ENCODE data around the gene MUC4.
"Not testable (repeated sequence)": the region's sequence is repeated elsewhere in the genome, so short reads cannot be mapped to it uniquely, and the experiment has no call there.

MUC4 gene

GRCh38 chr3:195817578-195818135 lies 5.9 kb upstream of the MUC4 start:
- TF ChIP-seq POLR2A (IDR thresholded peaks at IDR 0.05; ENCODE audit: extremely low read depth, insufficient read length) (no peak), CTCF (IDR thresholded peaks at IDR 0.05; ENCODE audit: low read depth, low read length) (no peak), MYC (IDR thresholded peaks at IDR 0.05; ENCODE audit: low read depth, low read length) (no peak)
- TF ChIP-seq, protein P1, sequence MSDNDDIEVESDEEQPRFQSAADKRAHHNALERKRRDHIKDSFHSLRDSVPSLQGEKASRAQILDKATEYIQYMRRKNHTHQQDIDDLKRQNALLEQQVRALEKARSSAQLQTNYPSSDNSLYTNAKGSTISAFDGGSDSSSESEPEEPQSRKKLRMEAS (IDR thresholded peaks at IDR 0.05; ENCODE audit: low read depth, low read length) = no peak
- no peak overlapping the region for H3K4me3 ChIP-seq (ENCODE audit: low read depth, low read length)
- no peak for DNase-seq (ENCODE audit: low read depth)

GRCh38 chr3:195816276-195816913 lies 4.7 kb upstream of the MUC4 start:
- not testable (repeated sequence) for DNase-seq (ENCODE audit: low read depth)

DNA sequence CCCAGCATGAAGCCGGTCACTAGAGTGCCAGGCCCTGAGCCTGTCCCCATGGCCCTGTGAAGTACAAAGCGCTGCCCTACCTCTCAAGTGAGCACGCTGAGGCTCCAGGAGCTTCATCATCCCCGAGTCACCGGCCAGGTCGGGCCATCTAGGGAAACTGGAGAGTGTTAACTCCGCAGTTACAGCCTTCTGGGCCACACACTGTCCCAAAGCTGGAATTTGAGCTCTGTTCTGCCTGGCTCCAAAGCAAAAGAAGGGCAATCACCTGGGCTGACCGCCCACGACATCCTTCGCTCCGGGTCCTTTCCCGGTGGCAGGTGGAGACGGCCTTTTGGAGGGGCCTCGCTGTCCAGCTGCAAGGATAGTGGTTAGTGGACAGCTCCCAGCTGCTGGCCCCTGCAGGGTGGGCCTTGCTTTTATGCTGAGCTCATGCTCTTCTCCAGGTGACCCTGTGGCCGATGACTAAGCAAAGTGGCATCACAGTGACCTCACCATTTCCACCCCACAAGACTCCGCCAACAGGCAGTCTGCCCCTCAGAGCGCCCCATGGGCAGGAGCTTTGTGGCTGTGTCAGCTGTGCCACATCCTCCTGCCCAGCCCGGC lies 3.5 kb upstream of the MUC4 start:
- TF ChIP-seq MYC (IDR thresholded peaks at IDR 0.05; ENCODE audit: low read depth, low read length) = no peak
- TF ChIP-seq, protein P1 (IDR thresholded peaks at IDR 0.05; ENCODE audit: low read depth, low read length) = no peak
- TF ChIP-seq POLR2A (IDR thresholded peaks at IDR 0.05; ENCODE audit: extremely low read depth, insufficient read length) = no peak
- TF ChIP-seq CTCF (IDR thresholded peaks at IDR 0.05; ENCODE audit: low read depth, low read length) = no peak
- no peak overlapping the region for H3K4me3 ChIP-seq (ENCODE audit: low read depth, low read length)
- no peak for DNase-seq (ENCODE audit: low read depth)

More at GRCh38 chr3:195816276-195816913, 4.7 kb upstream of the MUC4 start:
- not testable (repeated sequence) for H3K4me3 ChIP-seq (ENCODE audit: low read depth, low read length)

DNA sequence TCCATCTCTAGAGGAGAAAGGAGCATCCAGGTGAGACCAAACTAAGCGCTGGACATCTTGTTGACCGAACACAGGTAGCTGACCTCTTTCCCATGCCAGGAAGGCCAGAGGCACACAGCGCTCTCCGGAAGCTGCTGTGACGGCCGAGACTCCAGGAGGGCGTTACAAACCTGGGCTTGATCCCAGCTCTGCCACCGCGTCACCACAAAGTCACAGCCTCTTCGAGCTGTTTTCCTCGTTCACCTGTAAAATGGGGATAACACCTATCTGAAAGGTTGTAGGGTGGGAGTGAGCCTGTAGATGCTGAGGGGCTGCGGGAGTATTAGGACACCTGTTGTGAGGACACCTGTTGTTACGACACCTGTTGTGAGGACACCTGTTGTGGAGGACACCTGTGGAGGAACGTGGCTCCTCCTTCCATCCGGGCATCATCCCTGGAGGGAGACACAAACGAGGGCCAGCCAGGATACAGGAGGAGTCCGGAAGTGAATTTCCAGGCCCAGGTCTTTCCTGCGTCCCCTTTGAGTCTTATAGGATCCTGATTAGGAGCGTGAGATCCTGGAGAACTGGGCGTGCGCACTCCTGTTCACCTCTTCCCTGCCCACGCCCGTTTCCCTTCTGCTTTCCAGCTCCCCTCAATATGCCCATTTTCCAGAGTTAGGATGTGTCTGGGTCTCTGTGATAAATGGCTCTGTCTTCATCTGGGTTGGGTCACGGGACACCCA lies 2.3 kb upstream of the MUC4 start:
- H3K4me3 ChIP-seq (ENCODE audit: low read depth, low read length) = no peak overlapping the region
- TF ChIP-seq, protein P1 (IDR thresholded peaks at IDR 0.05; ENCODE audit: low read depth, low read length) = no peak
- DNase-seq (ENCODE audit: low read depth) = no peak

DNA sequence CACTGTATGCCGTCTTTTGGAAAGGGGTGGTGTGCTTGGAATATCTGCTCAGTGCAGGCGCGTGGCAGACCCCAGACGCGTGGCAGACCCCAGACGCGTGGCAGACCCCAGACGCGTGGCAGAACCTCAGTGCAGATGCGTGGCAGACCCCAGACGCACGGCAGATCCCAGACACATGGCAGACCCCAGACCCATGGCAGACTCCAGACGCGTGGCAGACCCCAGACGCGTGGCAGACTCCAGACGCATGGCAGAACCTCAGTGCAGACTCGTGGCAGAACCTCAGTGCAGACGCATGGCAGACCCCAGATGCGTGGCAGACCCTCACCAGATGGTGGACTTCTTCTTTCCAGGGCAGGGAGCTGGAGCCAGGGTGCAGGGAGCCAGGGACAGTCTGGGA lies 637 bp upstream of the MUC4 start:
- DNase-seq (ENCODE audit: low read depth) = no peak
- H3K4me3 ChIP-seq (ENCODE audit: low read depth, low read length) = no peak overlapping the region
- TF ChIP-seq POLR2A (IDR thresholded peaks at IDR 0.05; ENCODE audit: extremely low read depth, insufficient read length) = no peak
- TF ChIP-seq, protein P1 (IDR thresholded peaks at IDR 0.05; ENCODE audit: low read depth, low read length) = no peak
- no peak for TF ChIP-seq MYC (IDR thresholded peaks at IDR 0.05; ENCODE audit: low read depth, low read length)
- TF ChIP-seq CTCF (IDR thresholded peaks at IDR 0.05; ENCODE audit: low read depth, low read length) = no peak

DNA sequence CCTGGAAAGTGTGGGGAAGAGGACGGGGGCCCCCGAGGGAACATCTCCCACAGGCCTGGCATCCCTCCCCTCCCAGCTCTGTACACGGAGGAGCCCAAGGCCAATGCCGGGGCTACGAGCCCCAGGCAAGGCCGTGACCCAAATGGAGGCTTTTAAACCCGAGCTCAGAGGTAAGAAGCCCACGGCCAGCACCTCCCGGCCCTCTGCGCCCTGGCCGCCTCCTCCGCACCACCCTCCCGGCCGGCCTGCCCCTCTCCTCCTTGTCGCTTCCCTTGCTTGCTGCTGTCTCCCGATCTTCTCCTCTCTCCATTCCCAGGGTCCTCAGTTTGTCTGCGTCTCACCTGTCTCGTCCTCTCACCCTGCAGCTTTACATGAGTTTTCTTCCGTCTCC lies 1.3 kb downstream of the MUC4 start:
- TF ChIP-seq MYC (IDR thresholded peaks at IDR 0.05; ENCODE audit: low read depth, low read length) = no peak
- TF ChIP-seq POLR2A (IDR thresholded peaks at IDR 0.05; ENCODE audit: extremely low read depth, insufficient read length) = no peak
- TF ChIP-seq, protein P1 (IDR thresholded peaks at IDR 0.05; ENCODE audit: low read depth, low read length) = no peak
- no peak for TF ChIP-seq CTCF (IDR thresholded peaks at IDR 0.05; ENCODE audit: low read depth, low read length)
- no peak for DNase-seq (ENCODE audit: low read depth)
- H3K4me3 ChIP-seq (ENCODE audit: low read depth, low read length) = no peak overlapping the region
